K562 (cell line): ENCODE results near the gene PCED1B. TPM values are rescaled to one million over a fixed set of nuclear protein-coding genes. Genes with fewer than 3 reads are reported as not detected.

Experiments
- CUX1 ChIP-seq: fragments of 200-800 bp; sonication (Bioruptor generic); IDR thresholded peaks from 2 replicates; pipeline ENCODE4 v1.6.1; 2016; ENCODE audit warnings: missing genetic modification characterization, missing compliant biosample characterization
- FUS ChIP-seq: fragments of 200-400 bp; formaldehyde crosslinking; optimal IDR thresholded peaks from 2 replicates; pipeline ENCODE3; 2017; ENCODE audit warnings: low read depth, low read length
- HNRNPL ChIP-seq: fragments of 200-400 bp; formaldehyde crosslinking; IDR thresholded peaks from 2 replicates; pipeline ENCODE4 v1.6.1; 2017; ENCODE audit warnings: low read depth, mild to moderate bottlenecking, low read length
- HOMEZ ChIP-seq: fragments of 250-450 bp; sonication (Bioruptor Pico); IDR thresholded peaks from 2 replicates; pipeline ENCODE4 v1.4.0; 2020; ENCODE audit warnings: mild to moderate bottlenecking, moderate library complexity
- MYC ChIP-seq, 2 experiments: fragments of 250-450 bp in 1 of 2; sonication (Bioruptor Pico) in 1 of 2; IDR thresholded peaks; 2 replicates each; pipeline versions ENCODE4 v1.5.1 to v1.6.1; 2012 to 2021; ENCODE audit warnings: low read depth in 2 of 2, borderline replicate concordance in 1 of 2, improper control_type of control experiment in 1 of 2, low read length in 1 of 2, mild to moderate bottlenecking in 1 of 2, moderate library complexity in 1 of 2
- PPARD ChIP-seq: fragments of 250-450 bp; sonication (Bioruptor Pico); IDR thresholded peaks from 2 replicates; pipeline ENCODE4 v1.8.0; 2022; ENCODE audit warnings: inconsistent platforms, mild to moderate bottlenecking, moderate library complexity
- RAD51 ChIP-seq: fragments of 450-650 bp; IDR thresholded peaks from 2 replicates; pipeline ENCODE4 v1.7.1; 2016; ENCODE audit warnings: low read depth, mild to moderate bottlenecking, borderline replicate concordance
- RBM25 ChIP-seq: fragments of 200-400 bp; formaldehyde crosslinking; IDR thresholded peaks from 2 replicates; pipeline ENCODE4 v1.6.1; 2018; ENCODE audit warnings: low read length, low read depth, moderate library complexity; ENCODE audit not compliant: severe bottlenecking
- ZNF165 ChIP-seq: fragments of 250-450 bp; sonication (Bioruptor Pico); IDR thresholded peaks from 2 replicates; pipeline ENCODE4 v1.4.0; 2020; ENCODE audit warnings: borderline replicate concordance
- ZNF184 ChIP-seq: sonication (generic); formaldehyde crosslinking; IDR thresholded peaks from 2 replicates; pipeline ENCODE4 v1.5.0; 2020; ENCODE audit warnings: missing genetic modification reagents
- ZNF699 ChIP-seq: fragments of 250-450 bp; sonication (Bioruptor Pico); IDR thresholded peaks from 2 replicates; pipeline ENCODE4 v1.8.0; 2021; ENCODE audit warnings: mild to moderate bottlenecking, moderate library complexity; ENCODE audit not compliant: insufficient replicate concordance
- ZNF766 ChIP-seq: fragments of 200-800 bp; sonication (Bioruptor generic); conservative IDR thresholded peaks from 2 replicates; pipeline ENCODE4 v1.6.1; 2016; ENCODE audit warnings: missing genetic modification characterization, missing compliant biosample characterization
- polyA plus RNA-seq, 8 experiments: library from polyadenylated mRNA; depleted of rRNA in 4 of 8; stranded (reverse) in 5 of 8; unstranded in 3 of 8; fragments of >200 nt; fragmentation: Nextera tagmentation in 2 of 8; fragmentation: Illumina TruSeq in 1 of 8; extraction: Ambion mirVana in 2 of 8; extraction: Trizol in 1 of 8; gene quantifications; 2 replicates each; pipeline versions ENCODE4 v1.2.1 to v1.2.3, GENCODE V29; 2011 to 2014; ENCODE audit warnings: inconsistent platforms in 1 of 8, missing spikeins in 1 of 8
- total RNA-seq, 7 experiments: library from RNA; depleted of rRNA in 6 of 7; stranded (reverse); fragments of >200 nt in 6 of 7; fragmentation: Illumina TruSeq in 2 of 7; extraction: Trizol in 2 of 7; gene quantifications; 2 replicates each; pipeline versions ENCODE4 v1.2.1 to v1.2.3, GENCODE V29; 2011 to 2021; ENCODE audit warnings: low replicate concordance in 1 of 7
- TF ChIP-seq, protein P1 (sequence below): fragments of 450-650 bp; IDR thresholded peaks from 2 replicates; pipeline ENCODE4 v1.6.1; 2017; ENCODE audit warnings: antibody characterized with exemption, mild to moderate bottlenecking
- TF ChIP-seq, protein P2 (sequence below): sonication (generic); formaldehyde crosslinking; IDR thresholded peaks from 2 replicates; pipeline ENCODE4 v1.8.1; 2023; ENCODE audit warnings: mild to moderate bottlenecking, missing genetic modification reagents

PCED1B gene
- total and polyA plus RNA-seq, 9 of the 15 experiments (the other 6 are each of a cell fraction or from before 2014, with no cell fraction given), result 1.2 to 9.3 (median 2.5) TPM

DNA sequence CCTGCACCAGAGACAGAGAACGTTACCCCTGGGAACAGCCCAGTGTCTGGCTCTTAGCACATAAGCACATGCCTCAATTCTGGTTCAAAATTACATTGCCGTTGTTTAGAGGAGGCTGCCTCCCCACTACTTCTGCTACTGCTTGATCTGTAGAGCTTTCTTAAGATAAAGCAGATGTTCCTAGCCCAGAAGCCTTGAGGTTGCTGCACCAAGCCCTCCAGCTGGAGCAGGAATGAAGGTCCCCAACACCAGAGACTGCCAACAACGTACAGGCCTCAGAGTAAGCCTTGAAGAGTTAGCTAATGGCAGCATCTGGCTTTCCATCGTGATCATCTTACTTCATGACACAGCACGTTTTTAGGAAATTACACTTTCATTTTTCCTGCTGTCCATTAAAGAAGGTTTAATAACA is 35.1 kb downstream of the PCED1B start (continued):
- TF ChIP-seq CUX1 (0 out of 2 replicates have a peak, but pooled peaks have one; percentile 67), PPARD (CRISPR knock-in tag) (no peak), RAD51 (no peak), HOMEZ (CRISPR knock-in tag) (no peak), MYC (IDR thresholded peaks at IDR 0.05; ENCODE audit: low read depth, low read length) (no peak), MYC (CRISPR knock-in tag; IDR thresholded peaks at IDR 0.05; ENCODE audit: borderline replicate concordance, low read depth) (no peak), FUS (no peak), ZNF766 (CRISPR knock-in tag) (no peak), RBM25 (no peak), ZNF184 (CRISPR knock-in tag) (no peak), ZNF699 (CRISPR knock-in tag) (no peak), ZNF165 (no peak), HNRNPL (no peak)
- TF ChIP-seq, protein P1, sequence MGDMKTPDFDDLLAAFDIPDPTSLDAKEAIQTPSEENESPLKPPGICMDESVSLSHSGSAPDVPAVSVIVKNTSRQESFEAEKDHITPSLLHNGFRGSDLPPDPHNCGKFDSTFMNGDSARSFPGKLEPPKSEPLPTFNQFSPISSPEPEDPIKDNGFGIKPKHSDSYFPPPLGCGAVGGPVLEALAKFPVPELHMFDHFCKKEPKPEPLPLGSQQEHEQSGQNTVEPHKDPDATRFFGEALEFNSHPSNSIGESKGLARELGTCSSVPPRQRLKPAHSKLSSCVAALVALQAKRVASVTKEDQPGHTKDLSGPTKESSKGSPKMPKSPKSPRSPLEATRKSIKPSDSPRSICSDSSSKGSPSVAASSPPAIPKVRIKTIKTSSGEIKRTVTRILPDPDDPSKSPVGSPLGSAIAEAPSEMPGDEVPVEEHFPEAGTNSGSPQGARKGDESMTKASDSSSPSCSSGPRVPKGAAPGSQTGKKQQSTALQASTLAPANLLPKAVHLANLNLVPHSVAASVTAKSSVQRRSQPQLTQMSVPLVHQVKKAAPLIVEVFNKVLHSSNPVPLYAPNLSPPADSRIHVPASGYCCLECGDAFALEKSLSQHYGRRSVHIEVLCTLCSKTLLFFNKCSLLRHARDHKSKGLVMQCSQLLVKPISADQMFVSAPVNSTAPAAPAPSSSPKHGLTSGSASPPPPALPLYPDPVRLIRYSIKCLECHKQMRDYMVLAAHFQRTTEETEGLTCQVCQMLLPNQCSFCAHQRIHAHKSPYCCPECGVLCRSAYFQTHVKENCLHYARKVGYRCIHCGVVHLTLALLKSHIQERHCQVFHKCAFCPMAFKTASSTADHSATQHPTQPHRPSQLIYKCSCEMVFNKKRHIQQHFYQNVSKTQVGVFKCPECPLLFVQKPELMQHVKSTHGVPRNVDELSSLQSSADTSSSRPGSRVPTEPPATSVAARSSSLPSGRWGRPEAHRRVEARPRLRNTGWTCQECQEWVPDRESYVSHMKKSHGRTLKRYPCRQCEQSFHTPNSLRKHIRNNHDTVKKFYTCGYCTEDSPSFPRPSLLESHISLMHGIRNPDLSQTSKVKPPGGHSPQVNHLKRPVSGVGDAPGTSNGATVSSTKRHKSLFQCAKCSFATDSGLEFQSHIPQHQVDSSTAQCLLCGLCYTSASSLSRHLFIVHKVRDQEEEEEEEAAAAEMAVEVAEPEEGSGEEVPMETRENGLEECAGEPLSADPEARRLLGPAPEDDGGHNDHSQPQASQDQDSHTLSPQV, result peak; percentile 78; the same call in 1 of the 2 replicates
- TF ChIP-seq, protein P2, sequence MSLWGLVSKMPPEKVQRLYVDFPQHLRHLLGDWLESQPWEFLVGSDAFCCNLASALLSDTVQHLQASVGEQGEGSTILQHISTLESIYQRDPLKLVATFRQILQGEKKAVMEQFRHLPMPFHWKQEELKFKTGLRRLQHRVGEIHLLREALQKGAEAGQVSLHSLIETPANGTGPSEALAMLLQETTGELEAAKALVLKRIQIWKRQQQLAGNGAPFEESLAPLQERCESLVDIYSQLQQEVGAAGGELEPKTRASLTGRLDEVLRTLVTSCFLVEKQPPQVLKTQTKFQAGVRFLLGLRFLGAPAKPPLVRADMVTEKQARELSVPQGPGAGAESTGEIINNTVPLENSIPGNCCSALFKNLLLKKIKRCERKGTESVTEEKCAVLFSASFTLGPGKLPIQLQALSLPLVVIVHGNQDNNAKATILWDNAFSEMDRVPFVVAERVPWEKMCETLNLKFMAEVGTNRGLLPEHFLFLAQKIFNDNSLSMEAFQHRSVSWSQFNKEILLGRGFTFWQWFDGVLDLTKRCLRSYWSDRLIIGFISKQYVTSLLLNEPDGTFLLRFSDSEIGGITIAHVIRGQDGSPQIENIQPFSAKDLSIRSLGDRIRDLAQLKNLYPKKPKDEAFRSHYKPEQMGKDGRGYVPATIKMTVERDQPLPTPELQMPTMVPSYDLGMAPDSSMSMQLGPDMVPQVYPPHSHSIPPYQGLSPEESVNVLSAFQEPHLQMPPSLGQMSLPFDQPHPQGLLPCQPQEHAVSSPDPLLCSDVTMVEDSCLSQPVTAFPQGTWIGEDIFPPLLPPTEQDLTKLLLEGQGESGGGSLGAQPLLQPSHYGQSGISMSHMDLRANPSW (CRISPR knock-in tag), result no peak
